Heart left ventricle (tissue), 13 donors: ENCODE results near the gene KCTD13.

Experiments
- POLR2A ChIP-seq, 2 donors: fragments of 450-650 bp; IDR thresholded peaks; one replicate each; pipeline ENCODE4 v1.6.1; 2017; ENCODE audit warnings: antibody characterized with exemption in 2 of 2, mild to moderate bottlenecking in 2 of 2, moderate library complexity in 2 of 2
- TF ChIP-seq, protein P1 (sequence below), 12 donors: fragments of 200-600 bp; sonication (generic) in 4 of 12; IDR thresholded peaks; one replicate each; pipeline versions ENCODE4 v1.5.0 to v1.8.0; 2018 to 2022; ENCODE audit warnings: antibody characterized with exemption in 12 of 12, mild to moderate bottlenecking in 5 of 12
- donor health status: ischemic (EF 13 %, LVEDD 7.1; RV severe dilation, severe dysfunction).
- donor health status: DM: no; HTN: yes; CAD: no.
- donor health status: DM: no; HTN: no; CAD: no.
- donor health status: ischemic (EF 25% LVEDD 6.9; RV normal size, moderate dysfunction).
- donor health status: ischemic (EF 25% LVEDD 5.7; RV mildly dilated, moderate dysfunction).
- donor health status: ischemic (EF 35%, LVEDD 5.7; RV mildly dilated, moderate dysfunction).
- donor health status: nonischemic (EF 11% LVEDD 7.7; RV severe dilation, severe dysfunction).
- donor health status: DM: yes; HTN: yes; CAD: no.
- donor health status: PGD.
- donor health status: ischemic (EF 29% LVEDD 5.4; RV normal size, mild dysfunction).
- donor health status: nonischemic (EF 23%, LVEDD 6.1; RV moderate dilation, normal function).

- TF ChIP-seq, protein P1, sequence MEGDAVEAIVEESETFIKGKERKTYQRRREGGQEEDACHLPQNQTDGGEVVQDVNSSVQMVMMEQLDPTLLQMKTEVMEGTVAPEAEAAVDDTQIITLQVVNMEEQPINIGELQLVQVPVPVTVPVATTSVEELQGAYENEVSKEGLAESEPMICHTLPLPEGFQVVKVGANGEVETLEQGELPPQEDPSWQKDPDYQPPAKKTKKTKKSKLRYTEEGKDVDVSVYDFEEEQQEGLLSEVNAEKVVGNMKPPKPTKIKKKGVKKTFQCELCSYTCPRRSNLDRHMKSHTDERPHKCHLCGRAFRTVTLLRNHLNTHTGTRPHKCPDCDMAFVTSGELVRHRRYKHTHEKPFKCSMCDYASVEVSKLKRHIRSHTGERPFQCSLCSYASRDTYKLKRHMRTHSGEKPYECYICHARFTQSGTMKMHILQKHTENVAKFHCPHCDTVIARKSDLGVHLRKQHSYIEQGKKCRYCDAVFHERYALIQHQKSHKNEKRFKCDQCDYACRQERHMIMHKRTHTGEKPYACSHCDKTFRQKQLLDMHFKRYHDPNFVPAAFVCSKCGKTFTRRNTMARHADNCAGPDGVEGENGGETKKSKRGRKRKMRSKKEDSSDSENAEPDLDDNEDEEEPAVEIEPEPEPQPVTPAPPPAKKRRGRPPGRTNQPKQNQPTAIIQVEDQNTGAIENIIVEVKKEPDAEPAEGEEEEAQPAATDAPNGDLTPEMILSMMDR (IDR thresholded peaks at IDR 0.05) = no peak
- TF ChIP-seq POLR2A (IDR thresholded peaks at IDR 0.05) = no peak
Measured at GRCh38 chr16:29898804-29899515, 27.1 kb downstream of the KCTD13 start.
